Natural killer cell (primary cell): ENCODE measurements around the gene GTF2IRD1. TPM values are rescaled to one million over a fixed set of nuclear protein-coding genes. Genes with fewer than 3 reads are reported as not detected.
A peak's percentile ranks its signal among the peaks of the same experiment; 100 is the strongest.

Experiments
- ATAC-seq, 3 donors: fragments of 150-1000 bp in 2 of 3; fragments of 200-7000 bp in 1 of 3; cut with Tn5 transposase; 1 replicate in 1 of 3; 2 replicates in 2 of 3; pipeline ENCODE4 v1.10.0; 2021; ENCODE audit warnings: mild to moderate bottlenecking in 2 of 3, moderate library complexity in 2 of 3
- DNase-seq, 2 donors: peaks; one replicate each; pipeline versions ENCODE4 v3.0.0 to v3.0.0-alpha.2; 2013 to 2021; ENCODE audit warnings: mixed read lengths in 1 of 2
- H3K27ac ChIP-seq: one replicate; pipeline ENCODE4 v1.5.1; 2013; ENCODE audit warnings: mild to moderate bottlenecking, low read length
- H3K27me3 ChIP-seq: one replicate; pipeline ENCODE4 v1.6.1; 2013; ENCODE audit warnings: low read length; ENCODE audit not compliant: control insufficient read depth, insufficient read depth
- H3K36me3 ChIP-seq: one replicate; pipeline ENCODE4 v1.6.1; 2013; ENCODE audit warnings: low read length; ENCODE audit not compliant: control insufficient read depth, insufficient read depth
- H3K4me1 ChIP-seq: one replicate; pipeline ENCODE4 v1.6.1; 2013; ENCODE audit warnings: low read length; ENCODE audit not compliant: control insufficient read depth, insufficient read depth
- H3K4me3 ChIP-seq: one replicate; pipeline ENCODE4 v1.5.1; 2013; ENCODE audit warnings: low read length
- H3K9me3 ChIP-seq: one replicate; pipeline ENCODE4 v1.6.1; 2013; ENCODE audit warnings: low read length; ENCODE audit not compliant: control insufficient read depth, insufficient read depth
- H3K27ac Mint-ChIP-seq, 2 donors: one replicate each; pipeline ENCODE4 v1.8.0; 2022; ENCODE audit warnings: mild to moderate bottlenecking in 2 of 2, mixed read lengths in 2 of 2, moderate library complexity in 1 of 2
- H3K27me3 Mint-ChIP-seq, 2 donors: one replicate each; pipeline ENCODE4 v1.8.0; 2022; ENCODE audit warnings: low read depth in 2 of 2, mixed read lengths in 2 of 2
- H3K36me3 Mint-ChIP-seq: one replicate; pipeline ENCODE4 v1.8.0; 2022; ENCODE audit warnings: mixed read lengths
- H3K4me1 Mint-ChIP-seq, 2 donors: one replicate each; pipeline ENCODE4 v1.8.0; 2022; ENCODE audit warnings: mixed read lengths in 2 of 2
- H3K4me3 Mint-ChIP-seq: one replicate; pipeline ENCODE4 v1.8.0; 2022; ENCODE audit warnings: mild to moderate bottlenecking, moderate library complexity, mixed read lengths
- H3K9me3 Mint-ChIP-seq, 2 donors: one replicate each; pipeline ENCODE4 v1.8.0; 2022; ENCODE audit warnings: mixed read lengths in 2 of 2
- WGBS: methylation state at CpG from one replicate; pipeline ENCODE4 v1.1.7; 2013; ENCODE audit warnings: missing lambda C conversion rate; ENCODE audit not compliant: insufficient coverage; 5-methylcytosine and 5-hydroxymethylcytosine counted together
- intact Hi-C: fragments of 100-400 bp; cut with micrococcal nuclease; formaldehyde crosslinking; loops from one replicate; pipeline ENCODE4 v1.14.2; 2022
- total RNA-seq, 4 donors: library from RNA; stranded (reverse); fragments of 120-200 nt in 1 of 4; gene quantifications; one replicate each; pipeline versions ENCODE4 v1.2.3 to v1.2.4, GENCODE V29; 2013 to 2022
- TF ChIP-seq, protein P1 (sequence below): fragments of 200-600 bp; IDR thresholded peaks from one replicate; pipeline ENCODE4 v1.8.0; 2022; ENCODE audit warnings: antibody characterized with exemption

Gene GTF2IRD1
- total RNA-seq, 3 donors from 2014 or later (not counting 1 experiment from before 2014, with no cell fraction given): not detected

DNA sequence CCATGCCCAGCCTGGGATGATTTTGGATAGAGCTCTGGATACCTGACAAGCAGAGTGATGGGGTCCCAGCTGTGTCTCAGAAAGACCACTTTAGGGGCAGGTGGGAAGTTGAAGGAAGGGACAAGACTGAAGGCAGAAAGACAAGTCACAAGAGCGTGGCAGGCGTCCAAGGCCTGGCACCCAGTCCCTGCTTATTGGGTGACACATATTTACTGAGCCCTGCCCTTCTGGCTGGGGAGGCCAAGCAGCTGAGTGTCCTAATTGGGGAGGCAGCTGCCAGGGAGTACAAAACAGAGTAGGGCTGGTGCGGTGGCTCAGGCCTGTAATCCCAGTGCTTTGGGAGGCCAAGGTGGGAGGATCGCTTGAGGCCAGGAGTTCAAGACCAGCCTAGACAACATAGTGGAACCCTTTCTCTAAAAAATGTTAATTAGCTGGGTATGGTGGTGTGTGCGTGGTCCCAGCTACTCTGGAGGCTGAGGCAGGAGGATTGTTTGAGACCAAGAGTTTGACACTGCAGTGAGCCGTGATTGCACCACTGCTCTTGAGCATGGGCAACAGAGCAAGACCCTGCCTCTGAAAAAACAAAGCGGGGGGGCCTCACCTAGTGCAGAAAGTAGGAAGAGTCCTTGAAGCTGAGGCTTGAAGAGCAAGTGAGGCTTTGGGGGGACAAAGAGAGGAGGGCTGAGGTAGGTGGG lies 150.8 kb downstream of the GTF2IRD1 start:
- Mint-ChIP-seq H3K36me3 (no peaks in the 10 kb centered on the region), H3K4me3 (peak overlapping the region; percentile 42), H3K9me3 (no peaks in the 10 kb centered on the region), H3K27ac (no peak overlapping the region), H3K27me3 (no peaks in the 10 kb centered on the region), H3K4me1 (peaks cover 0 to 15% of the 10 kb centered on the region in 2 donors)
- intact Hi-C loops: no loop called here
- no peaks in the 10 kb centered on the region for H3K27me3 ChIP-seq
- ATAC-seq (no peak), DNase-seq (no peak)
- no peak overlapping the region for H3K4me3 ChIP-seq
- no peaks in the 10 kb centered on the region for H3K36me3 ChIP-seq
- no peak overlapping the region for H3K27ac ChIP-seq
- WGBS: 92% methylated on average over 7 of the region's 7 CpGs
- peaks cover 10% of the 10 kb centered on the region for H3K4me1 ChIP-seq
- TF ChIP-seq, protein P1, sequence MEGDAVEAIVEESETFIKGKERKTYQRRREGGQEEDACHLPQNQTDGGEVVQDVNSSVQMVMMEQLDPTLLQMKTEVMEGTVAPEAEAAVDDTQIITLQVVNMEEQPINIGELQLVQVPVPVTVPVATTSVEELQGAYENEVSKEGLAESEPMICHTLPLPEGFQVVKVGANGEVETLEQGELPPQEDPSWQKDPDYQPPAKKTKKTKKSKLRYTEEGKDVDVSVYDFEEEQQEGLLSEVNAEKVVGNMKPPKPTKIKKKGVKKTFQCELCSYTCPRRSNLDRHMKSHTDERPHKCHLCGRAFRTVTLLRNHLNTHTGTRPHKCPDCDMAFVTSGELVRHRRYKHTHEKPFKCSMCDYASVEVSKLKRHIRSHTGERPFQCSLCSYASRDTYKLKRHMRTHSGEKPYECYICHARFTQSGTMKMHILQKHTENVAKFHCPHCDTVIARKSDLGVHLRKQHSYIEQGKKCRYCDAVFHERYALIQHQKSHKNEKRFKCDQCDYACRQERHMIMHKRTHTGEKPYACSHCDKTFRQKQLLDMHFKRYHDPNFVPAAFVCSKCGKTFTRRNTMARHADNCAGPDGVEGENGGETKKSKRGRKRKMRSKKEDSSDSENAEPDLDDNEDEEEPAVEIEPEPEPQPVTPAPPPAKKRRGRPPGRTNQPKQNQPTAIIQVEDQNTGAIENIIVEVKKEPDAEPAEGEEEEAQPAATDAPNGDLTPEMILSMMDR: no peak
- no peaks in the 10 kb centered on the region for H3K9me3 ChIP-seq

DNA sequence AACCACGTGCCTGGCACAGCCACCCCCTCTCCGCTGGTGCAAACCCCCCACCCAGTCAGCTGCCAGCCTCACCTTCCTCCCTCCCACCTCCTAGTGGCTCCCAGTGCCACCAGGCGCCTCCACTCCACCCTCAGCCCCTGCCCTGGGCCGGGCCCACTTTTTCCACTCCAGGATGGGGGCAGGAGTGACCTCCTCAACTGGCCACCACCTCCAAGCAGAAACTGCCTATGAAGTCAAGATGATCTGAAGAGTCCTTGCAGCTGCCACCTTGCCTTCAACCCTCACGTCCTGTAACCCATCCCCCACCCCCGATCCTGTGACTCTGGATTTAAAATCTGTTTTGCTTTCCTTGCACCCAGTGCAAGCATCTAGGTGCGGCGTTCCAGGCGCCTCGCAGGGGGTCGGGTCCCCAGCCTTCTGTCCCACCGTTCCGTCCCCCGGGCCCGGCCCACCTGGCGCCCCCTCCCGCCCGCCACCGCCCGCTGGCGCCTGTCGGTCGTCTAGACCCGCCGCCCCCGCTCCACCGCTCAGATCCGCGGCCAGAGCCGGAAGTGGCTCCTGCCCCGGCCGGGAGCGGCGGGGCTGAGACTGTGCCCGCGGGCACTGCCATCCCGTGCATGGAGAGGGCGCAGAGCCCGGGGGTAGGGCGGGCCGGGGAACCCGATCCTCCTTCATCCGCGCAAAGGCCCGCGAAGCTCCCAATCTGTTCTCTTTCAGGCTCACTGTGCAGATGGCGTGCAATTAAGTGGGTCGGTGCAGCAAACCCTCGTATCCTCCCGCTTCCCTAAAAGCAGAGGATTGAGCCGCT lies 152.6 kb downstream of the GTF2IRD1 start:
- DNase-seq (peak in 1 of 2 donors; percentile 53), ATAC-seq (peak; percentile 66 to 86 (median 80))
- Mint-ChIP-seq H3K36me3 (no peaks in the 10 kb centered on the region), H3K4me1 (peaks cover 0 to 15% of the 10 kb centered on the region in 2 donors), H3K9me3 (no peaks in the 10 kb centered on the region), H3K4me3 (peak overlapping the region; percentile 82), H3K27me3 (no peaks in the 10 kb centered on the region), H3K27ac (peak overlapping the region in 1 of 2 donors; percentile 76)
- no peaks in the 10 kb centered on the region for H3K36me3 ChIP-seq
- H3K27ac ChIP-seq: no peak overlapping the region
- peak overlapping the region; percentile 16 for H3K4me3 ChIP-seq
- intact Hi-C loops: no loop called here
- H3K27me3 ChIP-seq: no peaks in the 10 kb centered on the region
- 6% methylated on average over 51 of the region's 51 CpGs for WGBS
- TF ChIP-seq, protein P1: no peak
- no peaks in the 10 kb centered on the region for H3K9me3 ChIP-seq
- peaks cover 10% of the 10 kb centered on the region for H3K4me1 ChIP-seq

DNA sequence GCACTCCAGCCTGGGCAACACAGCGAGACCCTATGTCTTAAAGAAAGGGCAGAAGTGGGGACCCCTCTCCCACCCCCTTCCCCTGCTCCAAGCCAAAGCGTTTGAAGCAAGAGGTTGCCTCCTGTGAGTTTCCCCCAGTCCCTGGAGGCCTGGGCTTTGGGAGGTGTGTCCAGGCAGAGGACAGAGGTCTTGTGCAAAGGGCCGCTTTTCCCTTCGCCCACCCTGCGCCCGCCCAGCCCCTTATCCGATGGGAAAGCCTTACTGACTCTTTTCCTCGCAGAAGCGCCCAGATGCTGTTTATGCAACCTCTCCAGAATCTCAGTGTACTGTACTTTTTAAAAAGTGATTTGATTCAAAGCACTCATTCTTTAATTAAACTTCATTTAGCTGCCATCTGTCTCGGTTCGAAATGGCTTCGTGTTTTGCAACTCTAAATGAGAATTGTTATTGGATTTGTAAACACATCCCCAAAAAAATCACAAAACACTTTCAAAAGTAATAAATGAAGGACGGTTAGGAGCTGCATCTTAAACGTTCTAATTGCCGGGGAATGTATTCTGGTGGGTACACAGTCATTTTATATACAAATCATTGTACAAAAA lies 153.3 kb downstream of the GTF2IRD1 start:
- Mint-ChIP-seq H3K4me3 (peak overlapping the region; percentile 82), H3K9me3 (no peaks in the 10 kb centered on the region), H3K27me3 (no peaks in the 10 kb centered on the region), H3K36me3 (no peaks in the 10 kb centered on the region), H3K27ac (peak overlapping the region in 1 of 2 donors; percentile 76), H3K4me1 (peaks cover 0 to 15% of the 10 kb centered on the region in 2 donors)
- no peak overlapping the region for H3K27ac ChIP-seq
- peaks cover 10% of the 10 kb centered on the region for H3K4me1 ChIP-seq
- 82% methylated on average over 9 of the region's 15 CpGs for WGBS
- H3K4me3 ChIP-seq: peak overlapping the region; percentile 16
- H3K27me3 ChIP-seq: no peaks in the 10 kb centered on the region
- intact Hi-C loops: no loop called here
- no peaks in the 10 kb centered on the region for H3K36me3 ChIP-seq
- no peak for DNase-seq
- TF ChIP-seq, protein P1: no peak
- ATAC-seq: no peak
- H3K9me3 ChIP-seq: no peaks in the 10 kb centered on the region
